Activated T-cell treated with anti-CD3 and anti-CD28 coated beads, Interleukin-2, amount 50 U/mL, for 24 hours (primary cell): ENCODE measurements around the gene PLCG2.

Experiments used
- DNase-seq: peaks from one replicate; pipeline ENCODE4 v3.0.0-alpha.2; 2020
- H3K27ac Mint-ChIP-seq: 2 replicates; pipeline ENCODE4 v1.8.0; 2020; ENCODE audit warnings: mild to moderate bottlenecking, mixed read lengths
- H3K27me3 Mint-ChIP-seq: 2 replicates; pipeline ENCODE4 v1.8.0; 2020; ENCODE audit warnings: mixed read lengths
- H3K36me3 Mint-ChIP-seq: 2 replicates; pipeline ENCODE4 v1.8.0; 2020; ENCODE audit warnings: low read depth, mixed read lengths
- H3K4me1 Mint-ChIP-seq: 2 replicates; pipeline ENCODE4 v1.8.0; 2020; ENCODE audit warnings: low read depth, mixed read lengths
- H3K4me3 Mint-ChIP-seq: 2 replicates; pipeline ENCODE4 v1.8.0; 2020; ENCODE audit warnings: mild to moderate bottlenecking, moderate library complexity, mixed read lengths
- H3K9me3 Mint-ChIP-seq: 2 replicates; pipeline ENCODE4 v1.8.0; 2020; ENCODE audit warnings: mixed read lengths

Gene PLCG2

GRCh38 chr16:81809567-81809966, 30.5 kb downstream of the PLCG2 start:
- Mint-ChIP-seq H3K9me3 (peaks cover 8% of the 10 kb centered on the region), H3K36me3 (no peaks in the 10 kb centered on the region), H3K27me3 (peaks cover 4% of the 10 kb centered on the region), H3K27ac (no peak overlapping the region), H3K4me1 (peaks cover 2% of the 10 kb centered on the region), H3K4me3 (no peak overlapping the region)
- DNase-seq: no peak

DNA sequence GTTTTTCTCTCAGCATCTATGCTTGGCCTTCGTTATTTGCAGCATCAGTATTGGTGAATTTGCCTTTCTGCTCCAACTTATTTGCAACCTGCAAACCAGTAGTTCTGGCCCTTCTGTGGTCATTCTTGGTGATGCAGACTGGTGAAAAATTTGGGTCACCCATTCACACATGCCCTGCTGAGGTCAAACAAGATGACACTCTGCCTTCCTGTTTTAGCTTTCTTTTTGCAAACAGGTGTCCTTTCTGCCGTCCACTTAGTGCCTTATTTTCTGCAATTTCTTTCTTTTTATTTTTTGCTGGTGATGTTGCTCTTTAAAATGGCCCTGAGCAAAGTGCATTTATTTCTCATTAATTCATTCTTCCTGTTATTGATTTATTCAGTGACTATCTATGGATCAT, 31.3 kb downstream of the PLCG2 start:
- H3K4me1 Mint-ChIP-seq: peaks cover 2% of the 10 kb centered on the region
- no peaks in the 10 kb centered on the region for H3K36me3 Mint-ChIP-seq
- H3K9me3 Mint-ChIP-seq: peaks cover 8% of the 10 kb centered on the region
- H3K27me3 Mint-ChIP-seq: peaks cover 4% of the 10 kb centered on the region
- no peak overlapping the region for H3K4me3 Mint-ChIP-seq
- no peak for DNase-seq
- no peak overlapping the region for H3K27ac Mint-ChIP-seq

- H3K4me1 Mint-ChIP-seq: peaks cover 2% of the 10 kb centered on the region
- peaks cover 8% of the 10 kb centered on the region for H3K9me3 Mint-ChIP-seq
- H3K4me3 Mint-ChIP-seq: no peak overlapping the region
- no peak for DNase-seq
- H3K36me3 Mint-ChIP-seq: no peaks in the 10 kb centered on the region
- no peak overlapping the region for H3K27ac Mint-ChIP-seq
- peaks cover 4% of the 10 kb centered on the region for H3K27me3 Mint-ChIP-seq
These were observed 31.9 kb downstream of the PLCG2 start for GRCh38 chr16:81810894-81811538.

- Mint-ChIP-seq H3K9me3 (peaks cover 8% of the 10 kb centered on the region), H3K36me3 (no peaks in the 10 kb centered on the region), H3K4me3 (no peak overlapping the region), H3K4me1 (peaks cover 9% of the 10 kb centered on the region), H3K27me3 (peaks cover 4% of the 10 kb centered on the region), H3K27ac (no peak overlapping the region)
- DNase-seq: no peak
These were observed 34.6 kb downstream of the PLCG2 start for GRCh38 chr16:81813648-81814047.

GRCh38 chr16:81814751-81815428, 35.8 kb downstream of the PLCG2 start:
- no peak overlapping the region for H3K27ac Mint-ChIP-seq
- H3K9me3 Mint-ChIP-seq: peaks cover 8% of the 10 kb centered on the region
- no peaks in the 10 kb centered on the region for H3K36me3 Mint-ChIP-seq
- DNase-seq: no peak
- H3K27me3 Mint-ChIP-seq: peaks cover 4% of the 10 kb centered on the region
- H3K4me3 Mint-ChIP-seq: no peak overlapping the region
- peaks cover 7% of the 10 kb centered on the region for H3K4me1 Mint-ChIP-seq

- Mint-ChIP-seq H3K27me3 (peaks cover 4% of the 10 kb centered on the region), H3K4me1 (peaks cover 7% of the 10 kb centered on the region), H3K9me3 (peaks cover 8% of the 10 kb centered on the region), H3K4me3 (no peak overlapping the region), H3K36me3 (no peaks in the 10 kb centered on the region), H3K27ac (no peak overlapping the region)
- no peak for DNase-seq
These were observed 36.3 kb downstream of the PLCG2 start for GRCh38 chr16:81815429-81815766.

GRCh38 chr16:81816351-81816750, 37.3 kb downstream of the PLCG2 start:
- DNase-seq: no peak
- Mint-ChIP-seq H3K27ac (no peak overlapping the region), H3K27me3 (peaks cover 4% of the 10 kb centered on the region), H3K4me1 (peaks cover 7% of the 10 kb centered on the region), H3K9me3 (peaks cover 8% of the 10 kb centered on the region), H3K36me3 (no peaks in the 10 kb centered on the region), H3K4me3 (no peak overlapping the region)

GRCh38 chr16:81816793-81817210, 37.7 kb downstream of the PLCG2 start:
- DNase-seq: no peak
- peaks cover 7% of the 10 kb centered on the region for H3K4me1 Mint-ChIP-seq
- H3K27me3 Mint-ChIP-seq: peaks cover 4% of the 10 kb centered on the region
- no peak overlapping the region for H3K4me3 Mint-ChIP-seq
- H3K9me3 Mint-ChIP-seq: peaks cover 8% of the 10 kb centered on the region
- H3K27ac Mint-ChIP-seq: no peak overlapping the region
- no peaks in the 10 kb centered on the region for H3K36me3 Mint-ChIP-seq

GRCh38 chr16:81817296-81817695, 38.2 kb downstream of the PLCG2 start:
- no peak overlapping the region for H3K27ac Mint-ChIP-seq
- H3K27me3 Mint-ChIP-seq: peaks cover 4% of the 10 kb centered on the region
- no peaks in the 10 kb centered on the region for H3K36me3 Mint-ChIP-seq
- H3K9me3 Mint-ChIP-seq: peaks cover 8% of the 10 kb centered on the region
- peaks cover 7% of the 10 kb centered on the region for H3K4me1 Mint-ChIP-seq
- no peak for DNase-seq
- no peak overlapping the region for H3K4me3 Mint-ChIP-seq

GRCh38 chr16:81817789-81818567, 38.9 kb downstream of the PLCG2 start:
- DNase-seq: no peak
- Mint-ChIP-seq H3K27me3 (peaks cover 4% of the 10 kb centered on the region), H3K36me3 (no peaks in the 10 kb centered on the region), H3K27ac (no peak overlapping the region), H3K4me3 (no peak overlapping the region), H3K9me3 (peaks cover 5% of the 10 kb centered on the region), H3K4me1 (peaks cover 7% of the 10 kb centered on the region)

- no peak for DNase-seq
- H3K4me3 Mint-ChIP-seq: no peak overlapping the region
- no peak overlapping the region for H3K27ac Mint-ChIP-seq
- peaks cover 7% of the 10 kb centered on the region for H3K4me1 Mint-ChIP-seq
- peaks cover 4% of the 10 kb centered on the region for H3K27me3 Mint-ChIP-seq
- H3K9me3 Mint-ChIP-seq: no peaks in the 10 kb centered on the region
- no peaks in the 10 kb centered on the region for H3K36me3 Mint-ChIP-seq
These were observed 39.4 kb downstream of the PLCG2 start for GRCh38 chr16:81818568-81818896.

DNA sequence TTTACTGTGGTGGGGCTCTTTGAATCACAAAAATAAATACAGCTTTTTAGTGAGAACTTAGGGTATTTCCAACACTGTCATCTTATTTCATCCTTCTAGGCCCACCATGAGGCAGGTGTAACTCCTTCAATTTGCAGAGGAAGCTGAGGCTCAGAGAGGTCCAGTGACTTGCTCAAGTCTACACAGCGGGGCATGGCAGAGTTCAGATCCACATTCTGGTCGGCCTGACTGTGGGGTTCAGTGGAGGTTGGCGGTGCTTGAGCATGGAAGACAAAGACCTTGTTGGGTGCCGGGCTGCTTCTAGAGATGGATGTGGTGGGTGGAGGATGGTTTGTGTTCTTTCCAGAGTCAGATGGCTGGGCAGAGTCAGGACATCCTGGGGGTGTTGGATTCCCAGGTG, 39.8 kb downstream of the PLCG2 start:
- no peak overlapping the region for H3K4me3 Mint-ChIP-seq
- H3K27ac Mint-ChIP-seq: no peak overlapping the region
- H3K36me3 Mint-ChIP-seq: no peaks in the 10 kb centered on the region
- no peak for DNase-seq
- H3K4me1 Mint-ChIP-seq: peaks cover 7% of the 10 kb centered on the region
- H3K9me3 Mint-ChIP-seq: no peaks in the 10 kb centered on the region
- H3K27me3 Mint-ChIP-seq: peaks cover 3% of the 10 kb centered on the region

GRCh38 chr16:81821436-81822128, 42.5 kb downstream of the PLCG2 start:
- Mint-ChIP-seq H3K27ac (peak overlapping the region; percentile 19), H3K4me1 (peaks cover 7% of the 10 kb centered on the region), H3K4me3 (no peak overlapping the region), H3K9me3 (no peaks in the 10 kb centered on the region), H3K36me3 (no peaks in the 10 kb centered on the region), H3K27me3 (no peaks in the 10 kb centered on the region)
- no peak for DNase-seq

GRCh38 chr16:81823111-81823510, 44.0 kb downstream of the PLCG2 start:
- no peaks in the 10 kb centered on the region for H3K9me3 Mint-ChIP-seq
- no peaks in the 10 kb centered on the region for H3K36me3 Mint-ChIP-seq
- no peak overlapping the region for H3K4me3 Mint-ChIP-seq
- H3K27me3 Mint-ChIP-seq: no peaks in the 10 kb centered on the region
- DNase-seq: no peak
- H3K4me1 Mint-ChIP-seq: peaks cover 2% of the 10 kb centered on the region
- H3K27ac Mint-ChIP-seq: no peak overlapping the region

GRCh38 chr16:81823734-81824133, 44.6 kb downstream of the PLCG2 start:
- no peaks in the 10 kb centered on the region for H3K27me3 Mint-ChIP-seq

More at GRCh38 chr16:81823734-81824133, 44.6 kb downstream of the PLCG2 start:
- H3K36me3 Mint-ChIP-seq: no peaks in the 10 kb centered on the region
- H3K4me3 Mint-ChIP-seq: no peak overlapping the region
- H3K9me3 Mint-ChIP-seq: no peaks in the 10 kb centered on the region
- H3K4me1 Mint-ChIP-seq: no peaks in the 10 kb centered on the region
- DNase-seq: no peak
- H3K27ac Mint-ChIP-seq: no peak overlapping the region
